Stimulated activated effector memory CD8-positive, alpha-beta T cell treated with anti-CD3 and anti-CD28 coated beads, Interleukin-12 subunit alpha, Interleukin-12 subunit beta, amount 100 ng/mL, for 72 hours (primary cell): ENCODE data around the gene YJEFN3.

Experiments
- ATAC-seq: fragments of 150-1000 bp; cut with Tn5 transposase; 2 replicates; pipeline ENCODE4 v1.10.0; 2021
- DNase-seq, 2 donors: peaks; one replicate each; pipeline ENCODE4 v3.0.0; 2021 to 2022; ENCODE audit warnings: low spot score in 2 of 2
- H3K27ac Mint-ChIP-seq: one replicate; pipeline ENCODE4 v1.8.0; 2022; ENCODE audit warnings: mild to moderate bottlenecking, mixed read lengths
- H3K36me3 Mint-ChIP-seq: one replicate; pipeline ENCODE4 v1.8.0; 2022; ENCODE audit warnings: mild to moderate bottlenecking, mixed read lengths
- H3K4me1 Mint-ChIP-seq: one replicate; pipeline ENCODE4 v1.8.0; 2022; ENCODE audit warnings: mixed read lengths
- H3K4me3 Mint-ChIP-seq: one replicate; pipeline ENCODE4 v1.8.0; 2022; ENCODE audit warnings: mild to moderate bottlenecking, mixed read lengths
- H3K9me3 Mint-ChIP-seq: one replicate; pipeline ENCODE4 v1.8.0; 2022; ENCODE audit warnings: mixed read lengths

The YJEFN3 gene

GRCh38 chr19:19506592-19506991 lies 22.1 kb upstream of the YJEFN3 start:
- Mint-ChIP-seq H3K4me1 (no peaks in the 10 kb centered on the region), H3K36me3 (peaks cover 71% of the 10 kb centered on the region), H3K27ac (peak overlapping the region; percentile 10), H3K4me3 (no peak overlapping the region), H3K9me3 (no peaks in the 10 kb centered on the region)
- ATAC-seq (no peak), DNase-seq (no peak)

DNA sequence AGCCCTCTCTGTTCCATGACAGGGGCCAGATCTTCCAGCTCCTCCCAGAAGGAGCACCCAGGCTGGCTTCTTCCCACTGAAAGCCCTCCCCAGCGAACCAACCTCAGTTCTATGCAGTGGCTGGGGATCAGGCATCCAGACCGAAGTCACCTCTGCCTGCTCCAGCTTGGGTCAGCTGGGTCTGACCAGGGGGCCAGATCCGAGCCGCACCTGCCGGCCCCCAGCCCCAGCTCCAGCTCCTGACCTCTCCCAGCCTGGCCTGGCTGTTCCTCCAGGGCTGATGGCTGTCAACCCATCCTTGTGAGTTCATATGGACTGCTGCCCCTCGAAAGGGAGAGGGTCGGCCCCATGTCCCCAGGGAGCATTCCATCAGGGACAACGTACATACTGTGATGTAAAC lies 21.4 kb upstream of the YJEFN3 start:
- Mint-ChIP-seq H3K27ac (no peak overlapping the region), H3K4me3 (no peak overlapping the region), H3K9me3 (no peaks in the 10 kb centered on the region), H3K36me3 (peaks cover 64% of the 10 kb centered on the region), H3K4me1 (no peaks in the 10 kb centered on the region)
- ATAC-seq (no peak), DNase-seq (no peak)

DNA sequence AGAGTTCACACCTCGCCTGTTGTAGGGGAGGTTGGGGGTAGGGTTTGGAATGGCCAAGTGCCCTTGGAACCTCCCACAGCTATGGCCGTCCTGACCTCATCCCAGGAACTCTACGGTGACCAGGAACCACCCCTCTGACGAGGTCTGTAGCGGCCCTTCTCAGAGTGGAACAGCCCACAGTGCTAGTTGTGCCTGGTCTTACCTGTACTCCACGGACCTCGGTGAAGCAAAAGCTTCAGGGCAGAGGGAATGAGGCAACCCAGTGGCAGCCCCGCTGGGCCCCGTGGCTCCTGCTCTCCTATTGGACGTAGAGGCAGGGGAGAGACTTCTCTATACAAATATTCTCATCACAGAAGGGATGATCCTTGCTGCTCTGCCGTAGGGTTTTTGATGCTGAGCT lies 20.5 kb upstream of the YJEFN3 start:
- ATAC-seq (no peak), DNase-seq (no peak)
- peak overlapping the region; percentile 41 for H3K27ac Mint-ChIP-seq
- no peaks in the 10 kb centered on the region for H3K4me1 Mint-ChIP-seq
- H3K9me3 Mint-ChIP-seq: no peaks in the 10 kb centered on the region
- peaks cover 55% of the 10 kb centered on the region for H3K36me3 Mint-ChIP-seq
- no peak overlapping the region for H3K4me3 Mint-ChIP-seq

GRCh38 chr19:19510432-19510831 lies 18.3 kb upstream of the YJEFN3 start:
- no peak for DNase-seq
- H3K4me3 Mint-ChIP-seq: no peak overlapping the region
- H3K36me3 Mint-ChIP-seq: peaks cover 51% of the 10 kb centered on the region
- peak overlapping the region; percentile 24 for H3K27ac Mint-ChIP-seq
- ATAC-seq: no peak
- no peaks in the 10 kb centered on the region for H3K9me3 Mint-ChIP-seq
- H3K4me1 Mint-ChIP-seq: no peaks in the 10 kb centered on the region

GRCh38 chr19:19513682-19514081 lies 15.0 kb upstream of the YJEFN3 start:
- H3K27ac Mint-ChIP-seq: peak overlapping the region; percentile 26
- no peaks in the 10 kb centered on the region for H3K9me3 Mint-ChIP-seq
- peaks cover 46% of the 10 kb centered on the region for H3K36me3 Mint-ChIP-seq
- ATAC-seq (no peak), DNase-seq (no peak)
- H3K4me1 Mint-ChIP-seq: no peaks in the 10 kb centered on the region
- peak overlapping the region; percentile 39 for H3K4me3 Mint-ChIP-seq

DNA sequence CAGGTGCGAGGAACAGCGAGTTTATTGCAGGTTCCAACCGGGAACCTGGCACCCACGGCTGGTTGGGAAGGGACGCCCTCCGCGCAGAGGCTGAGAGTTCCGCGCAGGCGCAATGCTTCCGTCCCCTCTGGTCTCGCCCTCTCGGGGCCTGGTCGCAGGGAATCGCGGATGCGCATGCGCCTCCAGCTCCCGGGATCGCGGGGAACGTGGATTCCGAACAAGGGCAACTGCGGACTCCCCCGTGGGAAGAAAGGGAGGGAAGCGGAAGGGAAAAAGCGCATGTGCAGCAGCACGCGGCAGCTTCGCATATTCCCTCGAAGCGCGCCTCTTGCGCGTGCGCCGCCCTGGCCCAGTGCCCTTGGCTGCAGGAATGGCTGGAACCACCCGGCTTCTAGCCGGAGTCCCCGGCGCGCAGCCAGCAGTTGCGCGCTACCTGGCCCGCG lies 14.5 kb upstream of the YJEFN3 start:
- H3K27ac Mint-ChIP-seq: peak overlapping the region; percentile 26
- peaks cover 3% of the 10 kb centered on the region for H3K4me1 Mint-ChIP-seq
- H3K4me3 Mint-ChIP-seq: peak overlapping the region; percentile 39
- H3K9me3 Mint-ChIP-seq: no peaks in the 10 kb centered on the region
- peaks cover 47% of the 10 kb centered on the region for H3K36me3 Mint-ChIP-seq
- DNase-seq: no peak
- ATAC-seq: no peak

DNA sequence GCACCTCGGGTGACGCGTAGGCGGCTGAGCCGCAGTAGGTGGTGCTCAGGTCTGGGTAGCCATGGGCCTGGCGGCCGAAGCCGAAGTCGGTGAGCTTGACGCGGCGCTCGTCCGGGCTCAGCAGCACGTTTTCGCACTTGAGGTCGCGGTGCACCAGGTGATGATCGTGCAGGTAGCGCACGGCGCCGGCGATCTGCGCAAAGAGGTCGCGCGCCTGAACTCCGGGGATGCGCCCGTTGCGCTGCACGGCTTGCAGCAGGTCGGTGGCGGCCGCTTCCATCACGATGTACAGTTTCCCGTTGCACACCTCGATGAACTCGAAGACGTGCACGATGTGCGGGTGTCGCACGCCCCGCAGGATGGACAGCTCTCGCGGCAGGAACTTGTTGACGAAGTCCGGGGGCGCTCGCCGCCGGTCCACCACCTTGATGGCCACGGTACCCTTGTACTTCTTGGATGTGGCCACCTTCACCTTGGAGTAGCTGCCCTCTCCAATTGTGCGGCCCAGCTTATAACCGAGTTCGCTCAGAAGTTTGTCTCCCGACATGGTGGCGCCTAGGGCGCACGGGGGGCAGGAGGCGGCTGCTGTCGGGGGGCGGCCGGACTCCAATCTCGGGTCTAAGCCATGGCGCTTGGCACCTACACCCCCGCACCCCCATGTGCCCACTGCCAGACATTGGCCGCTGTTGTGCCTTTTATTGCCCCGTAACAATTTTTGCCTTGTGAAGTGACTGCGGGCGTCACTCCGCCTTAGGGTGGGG lies 13.7 kb upstream of the YJEFN3 start, which contains the start of gene TSSK6:
Gene TSSK6, minus strand, starts transcription at position 668 of the 761 bp plus-strand sequence. Its CDS starts 121 bp downstream, at position 547.
- peaks cover 49% of the 10 kb centered on the region for H3K36me3 Mint-ChIP-seq
- peak within 1 kb of the TSS; percentile 94 for H3K27ac Mint-ChIP-seq
- H3K9me3 Mint-ChIP-seq: no peaks in the 10 kb centered on the region
- no peak for DNase-seq
- H3K4me3 Mint-ChIP-seq: peak within 1 kb of the TSS; percentile 88
- peaks cover 12% of the 10 kb centered on the region for H3K4me1 Mint-ChIP-seq
- no peak for ATAC-seq

GRCh38 chr19:19515642-19516519 lies 12.8 kb upstream of the YJEFN3 start, which contains the start of gene NDUFA13:
TSS of gene NDUFA13 (plus strand) at chr19:19516225. CDS start at chr19:19516239, 14 bp downstream.
- DNase-seq (peak; percentile 94 to 99), ATAC-seq (peak; percentile 97)
- H3K27ac Mint-ChIP-seq: peak within 1 kb of the TSS; percentile 94
- H3K4me3 Mint-ChIP-seq: peak within 1 kb of the TSS; percentile 88
- H3K36me3 Mint-ChIP-seq: peaks cover 58% of the 10 kb centered on the region
- H3K4me1 Mint-ChIP-seq: peaks cover 20% of the 10 kb centered on the region
- H3K9me3 Mint-ChIP-seq: no peaks in the 10 kb centered on the region

- H3K9me3 Mint-ChIP-seq: no peaks in the 10 kb centered on the region
- peaks cover 22% of the 10 kb centered on the region for H3K4me1 Mint-ChIP-seq
- DNase-seq (no peak), ATAC-seq (no peak)
- H3K27ac Mint-ChIP-seq: no peak overlapping the region
- peak overlapping the region; percentile 88 for H3K4me3 Mint-ChIP-seq
- peaks cover 71% of the 10 kb centered on the region for H3K36me3 Mint-ChIP-seq
Measured at GRCh38 chr19:19517235-19517619, 11.5 kb upstream of the YJEFN3 start.

DNA sequence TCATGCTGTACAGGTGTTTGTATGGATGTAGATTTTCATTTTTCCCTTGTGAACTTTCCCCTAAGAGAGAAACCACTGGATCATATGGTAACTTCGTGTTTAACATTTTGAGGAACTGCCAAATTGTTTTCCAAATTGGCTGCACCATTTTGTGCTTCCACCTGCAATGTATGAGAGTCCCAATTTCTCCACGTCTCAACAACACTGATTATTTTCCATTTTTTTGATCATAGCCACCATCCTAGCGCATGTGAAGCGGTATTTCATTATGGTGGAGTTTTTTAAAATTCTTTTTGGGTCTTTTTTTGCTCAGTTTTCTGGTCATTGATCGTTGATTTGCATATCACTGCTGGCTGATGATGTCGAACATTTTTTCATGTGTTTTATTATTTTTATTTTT lies 7.7 kb upstream of the YJEFN3 start:
- Mint-ChIP-seq H3K36me3 (peaks cover 82% of the 10 kb centered on the region), H3K27ac (peak overlapping the region; percentile 84), H3K9me3 (no peaks in the 10 kb centered on the region), H3K4me3 (no peak overlapping the region), H3K4me1 (peaks cover 22% of the 10 kb centered on the region)
- DNase-seq (no peak), ATAC-seq (no peak)

DNA sequence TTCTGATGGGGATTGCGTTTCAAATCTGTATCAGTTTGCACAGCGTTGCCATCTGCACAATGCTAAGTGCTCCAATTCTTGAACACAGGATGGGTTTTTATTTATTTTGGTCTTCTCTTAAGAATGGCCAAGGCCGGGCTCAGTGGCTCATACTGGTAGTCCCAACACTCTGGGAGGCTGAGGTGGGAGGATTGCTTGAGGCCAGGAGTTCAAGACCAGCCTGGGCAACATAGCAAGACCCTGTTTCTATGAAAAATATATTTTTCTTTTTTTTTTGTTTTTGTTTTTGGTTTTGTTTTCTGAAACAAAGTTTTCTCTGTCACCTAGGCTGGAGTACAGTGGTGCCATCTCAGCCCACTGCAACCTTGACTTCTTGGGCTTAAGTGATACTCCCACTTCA lies 5.5 kb upstream of the YJEFN3 start:
- ATAC-seq (no peak), DNase-seq (no peak)
- H3K4me3 Mint-ChIP-seq: no peak overlapping the region
- H3K27ac Mint-ChIP-seq: no peak overlapping the region
- peaks cover 22% of the 10 kb centered on the region for H3K4me1 Mint-ChIP-seq
- peaks cover 89% of the 10 kb centered on the region for H3K36me3 Mint-ChIP-seq
- no peaks in the 10 kb centered on the region for H3K9me3 Mint-ChIP-seq

GRCh38 chr19:19524053-19524452 lies 4.7 kb upstream of the YJEFN3 start:
- ATAC-seq: no peak
- H3K4me3 Mint-ChIP-seq: no peak overlapping the region
- H3K27ac Mint-ChIP-seq: no peak overlapping the region
- DNase-seq: no peak
- no peaks in the 10 kb centered on the region for H3K9me3 Mint-ChIP-seq
- H3K36me3 Mint-ChIP-seq: peaks cover 83% of the 10 kb centered on the region
- peaks cover 21% of the 10 kb centered on the region for H3K4me1 Mint-ChIP-seq

GRCh38 chr19:19525611-19526380 lies 2.9 kb upstream of the YJEFN3 start:
- no peak overlapping the region for H3K27ac Mint-ChIP-seq
- no peak overlapping the region for H3K4me3 Mint-ChIP-seq
- peaks cover 77% of the 10 kb centered on the region for H3K36me3 Mint-ChIP-seq
- ATAC-seq (no peak), DNase-seq (no peak)
- no peaks in the 10 kb centered on the region for H3K9me3 Mint-ChIP-seq
- peaks cover 6% of the 10 kb centered on the region for H3K4me1 Mint-ChIP-seq

DNA sequence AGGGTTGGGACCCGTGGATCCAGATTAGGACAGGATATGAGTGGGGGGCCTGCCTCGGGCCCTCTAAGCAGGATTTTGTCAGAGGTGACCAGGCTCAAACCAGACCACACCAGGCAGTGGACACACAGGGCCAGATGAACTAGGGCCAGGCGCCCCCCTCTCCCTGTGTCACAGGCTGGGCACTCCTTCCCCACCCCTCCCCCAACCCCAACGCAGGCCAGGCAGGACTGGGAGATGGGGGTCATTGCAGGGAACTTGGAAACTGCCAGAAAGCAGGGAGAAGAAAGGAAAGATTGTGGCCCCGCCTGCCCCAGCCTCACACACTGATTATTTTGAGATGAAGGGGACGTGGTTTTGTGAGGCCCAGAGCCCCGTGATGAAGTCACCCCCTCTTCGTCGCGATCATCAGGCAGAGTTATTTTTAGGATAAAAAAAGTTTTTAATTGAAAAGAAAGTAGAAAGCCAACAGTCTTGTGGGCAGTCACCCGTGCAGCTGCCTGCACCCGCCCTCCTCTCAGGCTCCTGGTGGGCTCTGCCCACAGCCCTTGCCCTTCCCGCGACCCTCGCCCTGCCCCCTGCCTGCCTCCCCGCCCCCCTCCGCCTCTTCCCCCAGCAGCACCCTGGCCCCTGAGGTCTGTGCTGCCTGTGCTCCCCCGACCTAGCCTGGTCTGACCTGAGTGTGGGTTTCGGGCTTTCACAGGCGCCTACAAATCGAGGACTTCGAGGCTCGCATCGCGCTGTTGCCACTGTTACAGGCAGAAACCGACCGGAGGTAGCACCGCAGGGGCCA lies 1.9 kb upstream of the YJEFN3 start:
- Mint-ChIP-seq H3K36me3 (peaks cover 69% of the 10 kb centered on the region), H3K9me3 (no peaks in the 10 kb centered on the region), H3K27ac (peak overlapping the region; percentile 56), H3K4me1 (peaks cover 6% of the 10 kb centered on the region), H3K4me3 (no peak overlapping the region)
- no peak for ATAC-seq
- DNase-seq: no peak
